CD4-positive, alpha-beta T cell treated with Interleukin-6 for 4 hours (primary cell): Measurements from ENCODE around the gene KCNJ5.
A peak's percentile ranks its signal among the peaks of the same experiment; 100 is the strongest.

ENCODE experiments used
- DNase-seq: peaks from one replicate; pipeline ENCODE4 v3.0.0-alpha.2; 2020; ENCODE audit warnings: mixed read lengths

The KCNJ5 gene

GRCh38 chr11:128934351-128934750 is 43.2 kb downstream of the KCNJ5 start:
- no peak for DNase-seq

- no peak for DNase-seq
Observed at GRCh38 chr11:128934926-128935325, 43.8 kb downstream of the KCNJ5 start.

- no peak for DNase-seq
Observed at GRCh38 chr11:128936606-128937251, 45.6 kb downstream of the KCNJ5 start.

GRCh38 chr11:128937480-128937879 is 46.3 kb downstream of the KCNJ5 start:
- no peak for DNase-seq

GRCh38 chr11:128938156-128938885 is 47.2 kb downstream of the KCNJ5 start:
- DNase-seq = no peak

- no peak for DNase-seq
Observed at GRCh38 chr11:128939591-128939990, 48.4 kb downstream of the KCNJ5 start.

GRCh38 chr11:128940156-128940555 is 49.0 kb downstream of the KCNJ5 start:
- no peak for DNase-seq

GRCh38 chr11:128940603-128941002 is 49.4 kb downstream of the KCNJ5 start:
- DNase-seq = no peak

GRCh38 chr11:128941110-128941509 is 50.0 kb downstream of the KCNJ5 start:
- DNase-seq = no peak

- DNase-seq = no peak
Observed at GRCh38 chr11:128941573-128942271, 50.6 kb downstream of the KCNJ5 start.

GRCh38 chr11:128942272-128942612 is 51.1 kb downstream of the KCNJ5 start:
- DNase-seq = no peak

- DNase-seq = no peak
Observed at GRCh38 chr11:128942817-128943427, 51.8 kb downstream of the KCNJ5 start, which contains the start of gene TP53AIP1. Gene TP53AIP1 (minus strand): TSS chr11:128942871. CDS start chr11:128937818, 5,053 bp downstream.

GRCh38 chr11:128943428-128943976 is 52.3 kb downstream of the KCNJ5 start:
- DNase-seq = no peak

- no peak for DNase-seq
Observed at GRCh38 chr11:128946648-128947047, 55.5 kb downstream of the KCNJ5 start.

- no peak for DNase-seq
Observed at GRCh38 chr11:128947773-128948172, 56.6 kb downstream of the KCNJ5 start.

- DNase-seq = no peak
Observed at GRCh38 chr11:128948583-128948982, 57.4 kb downstream of the KCNJ5 start.

- DNase-seq = no peak
Observed at GRCh38 chr11:128949791-128950454, 58.8 kb downstream of the KCNJ5 start.

GRCh38 chr11:128953151-128953550 is 62.0 kb downstream of the KCNJ5 start:
- DNase-seq = no peak

- no peak for DNase-seq
Observed at GRCh38 chr11:128955636-128956035, 64.5 kb downstream of the KCNJ5 start.

- peak; percentile 22 for DNase-seq
Observed at GRCh38 chr11:128956401-128957201, 65.4 kb downstream of the KCNJ5 start.

GRCh38 chr11:128957202-128957482 is 66.0 kb downstream of the KCNJ5 start:
- no peak for DNase-seq

- DNase-seq = no peak
Observed at GRCh38 chr11:128961645-128962044, 70.5 kb downstream of the KCNJ5 start.
